SU-DHL-6 (cell line): ENCODE measurements around the gene GNB5.
"Not testable (repeated sequence)": the region's sequence is repeated elsewhere in the genome, so short reads cannot be mapped to it uniquely, and the experiment has no call there.

Source experiments
- H2AFZ ChIP-seq: fragments of 200-600 bp; sonication (generic); 2 replicates; pipeline ENCODE4 v1.6.1; 2014; ENCODE audit warnings: low read depth, mild to moderate bottlenecking, moderate library complexity, mixed read lengths, antibody characterized with exemption, low read length; ENCODE audit not compliant: severe bottlenecking
- H3F3A ChIP-seq: fragments of 200-600 bp; shearing (Covaris generic); 2 replicates; pipeline ENCODE4 v1.6.0; 2016; ENCODE audit warnings: antibody characterized with exemption, mild to moderate bottlenecking; ENCODE audit not compliant: insufficient read depth
- H3K27ac ChIP-seq: fragments of 200-600 bp; sonication (generic); 2 replicates; pipeline ENCODE4 v1.5.1; 2016; ENCODE audit warnings: low read depth, mild to moderate bottlenecking, low read length, moderate library complexity, mixed read lengths
- H3K27me3 ChIP-seq: fragments of 200-600 bp; sonication (generic), shearing (Covaris generic); 2 replicates; pipeline ENCODE4 v1.6.0; 2014; ENCODE audit warnings: mild to moderate bottlenecking, low read length
- H3K36me3 ChIP-seq: fragments of 200-600 bp; sonication (generic); 2 replicates; pipeline ENCODE4 v1.6.1; 2014; ENCODE audit warnings: mild to moderate bottlenecking, low read length, mixed read lengths
- H3K4me2 ChIP-seq: fragments of 300-600, 200-600 bp; shearing (Covaris generic), sonication (generic); 2 replicates; pipeline ENCODE4 v1.6.0; 2014; ENCODE audit warnings: low read length, low read depth, mild to moderate bottlenecking; ENCODE audit not compliant: poor library complexity, severe bottlenecking
- H3K4me3 ChIP-seq: fragments of 200-600 bp; sonication (generic); 2 replicates; pipeline ENCODE4 v1.5.1; 2014; ENCODE audit warnings: antibody characterized with exemption, low read length, mild to moderate bottlenecking, mixed read lengths; ENCODE audit not compliant: insufficient read depth, poor library complexity, severe bottlenecking
- H3K79me2 ChIP-seq: fragments of 200-600 bp; sonication (generic); 2 replicates; pipeline ENCODE4 v1.6.1; 2014; ENCODE audit warnings: mild to moderate bottlenecking, low read length, moderate library complexity; ENCODE audit not compliant: insufficient read depth
- H3K9ac ChIP-seq: fragments of 200-600 bp; sonication (generic); 2 replicates; pipeline ENCODE4 v1.7.0; 2014; ENCODE audit warnings: mild to moderate bottlenecking, low read length
- H3K9me2 ChIP-seq: fragments of 200-600 bp; sonication (generic); replicated peaks from 2 replicates; pipeline ENCODE4 v1.6.1; 2014; ENCODE audit warnings: low read length; ENCODE audit not compliant: insufficient read depth
- H3K9me3 ChIP-seq: fragments of 200-600 bp; sonication (generic); 2 replicates; pipeline ENCODE4 v1.6.1; 2014; ENCODE audit warnings: low read length, mixed read lengths; ENCODE audit not compliant: insufficient read depth
- H4K20me1 ChIP-seq: fragments of 200-600 bp; sonication (generic); 2 replicates; pipeline ENCODE4 v1.6.1; 2014; ENCODE audit warnings: low read depth, mild to moderate bottlenecking, antibody characterized with exemption, low read length, moderate library complexity, mixed read lengths
- CTCF ChIP-seq: fragments of 200-600 bp; sonication (generic); IDR thresholded peaks from one replicate; pipeline ENCODE4 v1.5.1; 2017; ENCODE audit warnings: antibody characterized with exemption, mild to moderate bottlenecking, low read length, moderate library complexity; ENCODE audit not compliant: insufficient read depth, poor library complexity, severe bottlenecking
- EZH2phosphoT487 ChIP-seq: fragments of 200-600 bp; sonication (generic), shearing (Covaris generic); conservative IDR thresholded peaks from 2 replicates; pipeline ENCODE4 v1.6.1; 2018; ENCODE audit warnings: mild to moderate bottlenecking, antibody characterized with exemption, low read length, moderate library complexity, mixed read lengths

GNB5 gene

DNA sequence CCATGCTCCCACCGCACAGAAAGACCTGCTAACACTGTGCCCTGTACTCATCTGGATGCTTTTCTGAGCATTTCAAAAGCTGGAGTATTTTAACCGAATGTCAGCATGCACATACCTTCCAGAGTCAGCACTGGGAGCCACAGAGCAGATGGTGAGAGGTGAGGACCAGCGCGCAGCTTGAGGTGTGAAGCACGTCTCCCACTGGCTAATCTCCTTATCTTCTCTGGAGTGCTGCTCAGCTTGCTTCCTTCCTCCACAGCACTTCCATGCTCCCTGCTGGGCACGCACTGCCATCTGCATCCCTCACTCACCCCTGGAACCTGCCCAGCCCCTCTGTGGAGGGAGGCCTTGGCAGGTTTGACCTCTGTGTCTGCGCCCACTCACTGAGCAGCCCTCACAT is at the start of gene GNB5:
Gene GNB5 (minus strand): TSS at position 186 of the 400 bp plus-strand sequence. CDS start 6,716 bp downstream, outside the sequence.
- Histone ChIP-seq H4K20me1 (no peaks in the 10 kb centered on the region), H2AFZ (no peak within 1 kb of the TSS), H3K9me3 (no peaks in the 10 kb centered on the region), H3K79me2 (no peaks in the 10 kb centered on the region), H3K36me3 (no peaks in the 10 kb centered on the region), H3K9me2 (no peaks in the 10 kb centered on the region), H3F3A (no peaks in the 10 kb centered on the region), H3K9ac (no peak within 1 kb of the TSS), H3K4me2 (no peak within 1 kb of the TSS), H3K27ac (no peak within 1 kb of the TSS), H3K27me3 (no peaks in the 10 kb centered on the region), H3K4me3 (no peak within 1 kb of the TSS)
- TF ChIP-seq EZH2phosphoT487 (no peak), CTCF (no peak)

DNA sequence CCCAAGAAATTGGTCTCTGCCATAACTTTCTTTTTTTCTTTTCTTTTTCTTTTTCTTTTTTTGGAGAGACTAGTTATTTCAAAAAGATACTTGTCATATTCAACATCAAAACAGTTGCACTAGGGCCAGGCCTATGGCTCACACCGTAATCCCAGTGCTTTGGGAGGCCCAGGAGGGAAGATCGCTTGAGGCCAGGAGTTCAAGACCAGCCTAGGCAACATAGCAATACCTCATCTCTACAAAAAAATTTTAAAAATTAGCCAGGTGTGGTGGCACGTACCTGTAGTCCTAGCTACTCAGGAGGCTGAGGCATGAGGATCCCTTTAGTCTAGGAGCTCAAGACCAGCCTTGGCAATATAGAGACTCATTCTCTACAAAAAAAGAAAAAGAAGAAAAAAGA is 49.0 kb upstream of the GNB5 start:
- H3K27ac ChIP-seq = no peak overlapping the region
- peaks cover 11% of the 10 kb centered on the region for H3F3A ChIP-seq
- H3K4me2 ChIP-seq = no peak overlapping the region
- H3K27me3 ChIP-seq = no peaks in the 10 kb centered on the region
- no peak for TF ChIP-seq CTCF
- TF ChIP-seq EZH2phosphoT487 = no peak
- H3K4me3 ChIP-seq = no peak overlapping the region
- no peak overlapping the region for H3K9ac ChIP-seq
- H3K36me3 ChIP-seq = no peaks in the 10 kb centered on the region
- H3K9me2 ChIP-seq = no peaks in the 10 kb centered on the region
- H2AFZ ChIP-seq = no peak overlapping the region
- no peaks in the 10 kb centered on the region for H3K79me2 ChIP-seq
- no peaks in the 10 kb centered on the region for H4K20me1 ChIP-seq
- H3K9me3 ChIP-seq = no peaks in the 10 kb centered on the region

DNA sequence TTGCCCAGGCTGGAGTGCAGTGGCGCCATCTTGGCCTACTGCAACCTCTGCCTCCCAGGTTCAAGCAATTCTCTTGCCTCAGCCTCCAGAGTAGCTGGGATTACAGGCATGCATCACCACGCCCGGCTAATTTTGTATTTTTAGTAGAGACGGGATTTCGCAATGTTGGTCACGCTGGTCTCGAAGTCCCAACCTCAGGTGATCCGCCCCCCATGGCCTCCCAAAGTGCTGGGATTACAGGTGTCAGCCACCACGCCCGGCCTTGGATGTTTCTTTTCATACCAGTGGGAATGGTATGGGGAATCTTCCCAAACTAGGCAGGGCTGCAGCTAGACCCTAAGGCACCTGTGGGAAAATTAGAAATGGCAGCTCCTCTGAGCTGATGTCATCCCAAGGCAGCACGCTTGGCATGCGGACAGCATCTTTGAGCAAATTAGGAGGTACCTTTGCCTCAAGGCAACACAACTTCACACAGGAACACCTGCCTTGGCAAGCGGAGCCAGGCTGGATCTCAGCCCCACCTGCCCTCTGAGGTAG is 47.9 kb upstream of the GNB5 start:
- H3K36me3 ChIP-seq, H3K4me2 ChIP-seq, H3K79me2 ChIP-seq, H2AFZ ChIP-seq, H4K20me1 ChIP-seq, H3K9ac ChIP-seq, H3K4me3 ChIP-seq, H3K9me2 ChIP-seq, H3K9me3 ChIP-seq, H3K27me3 ChIP-seq, H3K27ac ChIP-seq: not testable (repeated sequence)
- H3F3A ChIP-seq = peaks cover 22% of the 10 kb centered on the region

DNA sequence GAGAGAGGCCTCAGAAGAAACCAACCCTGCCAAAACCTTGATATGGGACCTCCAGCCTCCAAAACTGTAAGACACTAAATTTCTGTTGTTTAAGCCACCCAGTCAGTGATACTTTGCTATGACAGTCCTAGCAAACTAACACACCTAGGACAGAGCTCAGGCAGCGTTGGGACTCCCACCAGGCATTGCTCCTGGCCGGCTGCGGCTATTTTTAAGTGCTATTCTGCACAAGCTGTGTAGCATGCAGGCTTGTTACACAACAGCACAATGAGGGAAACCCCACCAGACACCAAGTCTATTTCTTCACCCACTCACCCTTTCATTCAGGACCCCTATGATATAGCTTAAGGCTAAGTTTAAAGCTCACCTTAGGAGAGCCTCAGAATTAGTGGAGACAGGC is 47.0 kb upstream of the GNB5 start:
- H3K4me2 ChIP-seq = no peak overlapping the region
- no peaks in the 10 kb centered on the region for H3K9me2 ChIP-seq
- no peaks in the 10 kb centered on the region for H3K79me2 ChIP-seq
- H3K4me3 ChIP-seq = no peak overlapping the region
- H3K9ac ChIP-seq = no peak overlapping the region
- H2AFZ ChIP-seq = no peak overlapping the region
- no peaks in the 10 kb centered on the region for H3K27me3 ChIP-seq
- H3K9me3 ChIP-seq = no peaks in the 10 kb centered on the region
- H3K27ac ChIP-seq = no peak overlapping the region
- H3K36me3 ChIP-seq = no peaks in the 10 kb centered on the region
- peaks cover 31% of the 10 kb centered on the region for H3F3A ChIP-seq
- no peaks in the 10 kb centered on the region for H4K20me1 ChIP-seq
- TF ChIP-seq EZH2phosphoT487 (no peak), CTCF (no peak)
